Smooth muscle cell (in vitro differentiated cells): ENCODE measurements around the gene HSPA12B. TPM values are rescaled to one million over a fixed set of nuclear protein-coding genes. Genes with fewer than 3 reads are reported as not detected.

ENCODE experiments used
- DNase-seq: peaks from one replicate; lab custom pipeline; 2025; ENCODE audit not compliant: unreplicated experiment; lab: John Stamatoyannopoulos, UW
- H2AFZ ChIP-seq: fragments of 200-600 bp; sonication (generic); 2 replicates; pipeline ENCODE4 v1.6.0; 2016; ENCODE audit warnings: antibody characterized with exemption, low read depth, mild to moderate bottlenecking
- H3F3A ChIP-seq: fragments of 200-600 bp; sonication (generic); 2 replicates; pipeline ENCODE4 v1.6.0; 2017; ENCODE audit warnings: antibody characterized with exemption, low read depth
- H3K27ac ChIP-seq: fragments of 200-600 bp; sonication (generic); 2 replicates; pipeline ENCODE4 v1.5.1; 2016; ENCODE audit warnings: low read depth, mild to moderate bottlenecking
- H3K27me3 ChIP-seq: fragments of 200-600 bp; sonication (generic); 2 replicates; pipeline ENCODE4 v1.6.1; 2016; ENCODE audit warnings: low read depth, mild to moderate bottlenecking
- H3K36me3 ChIP-seq: fragments of 200-600 bp; sonication (generic); 2 replicates; pipeline ENCODE4 v1.5.1; 2016; ENCODE audit warnings: low read depth
- H3K4me1 ChIP-seq: fragments of 200-600 bp; sonication (generic); 2 replicates; pipeline ENCODE4 v1.5.1; 2016; ENCODE audit warnings: low read depth
- H3K4me2 ChIP-seq: fragments of 200-600 bp; sonication (generic); 2 replicates; pipeline ENCODE4 v1.6.0; 2016; ENCODE audit warnings: mild to moderate bottlenecking
- H3K4me3 ChIP-seq: fragments of 200-600 bp; sonication (generic); 2 replicates; pipeline ENCODE4 v1.5.1; 2016; ENCODE audit warnings: mild to moderate bottlenecking
- H3K79me2 ChIP-seq: fragments of 200-600 bp; sonication (generic); 2 replicates; pipeline ENCODE4 v1.6.0; 2016; ENCODE audit warnings: low read depth, mild to moderate bottlenecking
- H3K9ac ChIP-seq: fragments of 200-600 bp; sonication (generic); 2 replicates; pipeline ENCODE4 v1.6.0; 2016; ENCODE audit warnings: low read depth
- H3K9me3 ChIP-seq: fragments of 200-600 bp; sonication (generic); replicated peaks from 2 replicates; pipeline ENCODE4 v1.5.1; 2016; ENCODE audit warnings: low read depth
- H4K20me1 ChIP-seq: fragments of 200-600 bp; sonication (generic); 2 replicates; pipeline ENCODE4 v1.6.0; 2016; ENCODE audit warnings: low read depth
- WGBS: methylation state at CpG from one replicate; pipeline ENCODE4 v1.1.7; 2016; ENCODE audit warnings: low lambda C conversion rate; 5-methylcytosine and 5-hydroxymethylcytosine counted together
- polyA plus RNA-seq: library from polyadenylated mRNA; unstranded; fragments of >200 nt; fragmentation: Nextera tagmentation; extraction: Ambion mirVana; gene quantifications from 2 replicates; pipeline ENCODE4 v1.2.1, GENCODE V29; 2016
- total RNA-seq: library from RNA; depleted of rRNA; stranded (reverse); fragments of >200 nt; gene quantifications from 2 replicates; pipeline ENCODE4 v1.2.3, GENCODE V29; 2014
- TF ChIP-seq, protein P1 (sequence below): fragments of 200-600 bp; sonication (generic); IDR thresholded peaks from 2 replicates; pipeline ENCODE4 v1.5.1; 2017; ENCODE audit warnings: borderline replicate concordance, mild to moderate bottlenecking, antibody characterized with exemption; ENCODE audit not compliant: insufficient read depth, poor library complexity, severe bottlenecking

The HSPA12B gene
- total and polyA plus RNA-seq, 2 experiments from 2014 or later, result 0.04 to 1.0 TPM

GRCh38 chr20:3705491-3705969 is 27.0 kb upstream of the HSPA12B start:
- Histone ChIP-seq H3F3A (no peaks in the 10 kb centered on the region), H2AFZ (no peak overlapping the region), H3K27me3 (no peaks in the 10 kb centered on the region), H4K20me1 (no peaks in the 10 kb centered on the region), H3K79me2 (no peaks in the 10 kb centered on the region), H3K27ac (no peak overlapping the region), H3K4me3 (no peak overlapping the region), H3K36me3 (no peaks in the 10 kb centered on the region), H3K4me1 (no peaks in the 10 kb centered on the region), H3K9me3 (no peaks in the 10 kb centered on the region), H3K9ac (no peak overlapping the region), H3K4me2 (no peak overlapping the region)
- TF ChIP-seq, protein P1, sequence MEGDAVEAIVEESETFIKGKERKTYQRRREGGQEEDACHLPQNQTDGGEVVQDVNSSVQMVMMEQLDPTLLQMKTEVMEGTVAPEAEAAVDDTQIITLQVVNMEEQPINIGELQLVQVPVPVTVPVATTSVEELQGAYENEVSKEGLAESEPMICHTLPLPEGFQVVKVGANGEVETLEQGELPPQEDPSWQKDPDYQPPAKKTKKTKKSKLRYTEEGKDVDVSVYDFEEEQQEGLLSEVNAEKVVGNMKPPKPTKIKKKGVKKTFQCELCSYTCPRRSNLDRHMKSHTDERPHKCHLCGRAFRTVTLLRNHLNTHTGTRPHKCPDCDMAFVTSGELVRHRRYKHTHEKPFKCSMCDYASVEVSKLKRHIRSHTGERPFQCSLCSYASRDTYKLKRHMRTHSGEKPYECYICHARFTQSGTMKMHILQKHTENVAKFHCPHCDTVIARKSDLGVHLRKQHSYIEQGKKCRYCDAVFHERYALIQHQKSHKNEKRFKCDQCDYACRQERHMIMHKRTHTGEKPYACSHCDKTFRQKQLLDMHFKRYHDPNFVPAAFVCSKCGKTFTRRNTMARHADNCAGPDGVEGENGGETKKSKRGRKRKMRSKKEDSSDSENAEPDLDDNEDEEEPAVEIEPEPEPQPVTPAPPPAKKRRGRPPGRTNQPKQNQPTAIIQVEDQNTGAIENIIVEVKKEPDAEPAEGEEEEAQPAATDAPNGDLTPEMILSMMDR, result no peak
- 84% methylated on average over 14 of the region's 14 CpGs for WGBS
- DNase-seq, result no peak

GRCh38 chr20:3705970-3706739 is 26.3 kb upstream of the HSPA12B start:
- Histone ChIP-seq H3K79me2 (no peaks in the 10 kb centered on the region), H3F3A (no peaks in the 10 kb centered on the region), H3K4me2 (no peak overlapping the region), H3K4me1 (no peaks in the 10 kb centered on the region), H2AFZ (no peak overlapping the region), H3K4me3 (no peak overlapping the region), H3K27me3 (no peaks in the 10 kb centered on the region), H3K27ac (no peak overlapping the region), H4K20me1 (no peaks in the 10 kb centered on the region), H3K9ac (no peak overlapping the region), H3K9me3 (no peaks in the 10 kb centered on the region), H3K36me3 (no peaks in the 10 kb centered on the region)
- TF ChIP-seq, protein P1, result no peak
- WGBS, result 95% methylated on average over 31 of the region's 31 CpGs
- no peak for DNase-seq

GRCh38 chr20:3706774-3707507 is 25.5 kb upstream of the HSPA12B start:
- H3F3A ChIP-seq, result no peaks in the 10 kb centered on the region
- WGBS, result 92% methylated on average over 10 of the region's 10 CpGs
- no peak overlapping the region for H3K27ac ChIP-seq

More at GRCh38 chr20:3706774-3707507, 25.5 kb upstream of the HSPA12B start:
- no peak for DNase-seq
- Histone ChIP-seq H3K4me3 (no peak overlapping the region), H3K9me3 (no peaks in the 10 kb centered on the region), H3K79me2 (no peaks in the 10 kb centered on the region), H3K4me1 (no peaks in the 10 kb centered on the region), H2AFZ (no peak overlapping the region), H3K36me3 (no peaks in the 10 kb centered on the region), H4K20me1 (no peaks in the 10 kb centered on the region), H3K27me3 (no peaks in the 10 kb centered on the region), H3K9ac (no peak overlapping the region), H3K4me2 (no peak overlapping the region)
- TF ChIP-seq, protein P1, result no peak
